Heart left ventricle (tissue), 13 donors: ENCODE data around the gene DPM2.

ENCODE experiments used
- POLR2A ChIP-seq, 2 donors: fragments of 450-650 bp; IDR thresholded peaks; one replicate each; pipeline ENCODE4 v1.6.1; 2017; ENCODE audit warnings: antibody characterized with exemption in 2 of 2, mild to moderate bottlenecking in 2 of 2, moderate library complexity in 2 of 2
- TF ChIP-seq, protein P1 (sequence below), 12 donors: fragments of 200-600 bp; sonication (generic) in 4 of 12; IDR thresholded peaks; one replicate each; pipeline versions ENCODE4 v1.5.0 to v1.8.0; 2018 to 2022; ENCODE audit warnings: antibody characterized with exemption in 12 of 12, mild to moderate bottlenecking in 5 of 12
- donor health status: ischemic (EF 13 %, LVEDD 7.1; RV severe dilation, severe dysfunction).
- donor health status: DM: no; HTN: yes; CAD: no.
- donor health status: DM: no; HTN: no; CAD: no.
- donor health status: ischemic (EF 25% LVEDD 6.9; RV normal size, moderate dysfunction).
- donor health status: ischemic (EF 25% LVEDD 5.7; RV mildly dilated, moderate dysfunction).
- donor health status: ischemic (EF 35%, LVEDD 5.7; RV mildly dilated, moderate dysfunction).
- donor health status: nonischemic (EF 11% LVEDD 7.7; RV severe dilation, severe dysfunction).
- donor health status: DM: yes; HTN: yes; CAD: no.
- donor health status: PGD.
- donor health status: ischemic (EF 29% LVEDD 5.4; RV normal size, mild dysfunction).
- donor health status: nonischemic (EF 23%, LVEDD 6.1; RV moderate dilation, normal function).

DNA sequence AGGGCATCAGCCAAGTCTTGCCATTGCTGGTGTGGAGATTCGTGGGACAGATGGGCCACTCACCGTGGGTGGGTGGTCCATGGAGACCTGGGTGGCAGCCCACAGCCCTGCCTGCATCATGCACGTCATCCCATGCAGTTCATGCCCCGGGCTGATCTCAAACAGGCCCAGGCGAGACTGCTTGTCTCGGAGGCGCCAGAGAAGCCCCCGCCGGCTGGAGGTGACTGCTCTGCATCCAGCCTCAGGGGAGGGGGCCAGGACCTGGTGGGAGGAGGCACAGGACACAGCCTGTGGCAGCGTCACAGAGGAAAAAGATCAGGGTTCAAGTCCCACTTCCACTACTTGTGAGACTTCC lies 8.1 kb downstream of the DPM2 start:
- TF ChIP-seq, protein P1, sequence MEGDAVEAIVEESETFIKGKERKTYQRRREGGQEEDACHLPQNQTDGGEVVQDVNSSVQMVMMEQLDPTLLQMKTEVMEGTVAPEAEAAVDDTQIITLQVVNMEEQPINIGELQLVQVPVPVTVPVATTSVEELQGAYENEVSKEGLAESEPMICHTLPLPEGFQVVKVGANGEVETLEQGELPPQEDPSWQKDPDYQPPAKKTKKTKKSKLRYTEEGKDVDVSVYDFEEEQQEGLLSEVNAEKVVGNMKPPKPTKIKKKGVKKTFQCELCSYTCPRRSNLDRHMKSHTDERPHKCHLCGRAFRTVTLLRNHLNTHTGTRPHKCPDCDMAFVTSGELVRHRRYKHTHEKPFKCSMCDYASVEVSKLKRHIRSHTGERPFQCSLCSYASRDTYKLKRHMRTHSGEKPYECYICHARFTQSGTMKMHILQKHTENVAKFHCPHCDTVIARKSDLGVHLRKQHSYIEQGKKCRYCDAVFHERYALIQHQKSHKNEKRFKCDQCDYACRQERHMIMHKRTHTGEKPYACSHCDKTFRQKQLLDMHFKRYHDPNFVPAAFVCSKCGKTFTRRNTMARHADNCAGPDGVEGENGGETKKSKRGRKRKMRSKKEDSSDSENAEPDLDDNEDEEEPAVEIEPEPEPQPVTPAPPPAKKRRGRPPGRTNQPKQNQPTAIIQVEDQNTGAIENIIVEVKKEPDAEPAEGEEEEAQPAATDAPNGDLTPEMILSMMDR (IDR thresholded peaks at IDR 0.05), result no peak
- TF ChIP-seq POLR2A (IDR thresholded peaks at IDR 0.05), result no peak
